Common myeloid progenitor, CD34-positive (primary cell): ENCODE data around the gene ANXA9.

Source experiments
- CTCF ChIA-PET: fragments of 350-600 bp; sonication (Branson Sonifier 250); formaldehyde crosslinking; loops from one replicate; lab custom pipeline; 2021; ENCODE audit warnings: antibody characterized with exemption; lab: Charles Lee
- POLR2A ChIA-PET: fragments of 350-600 bp; sonication (Branson Sonifier 250); formaldehyde crosslinking; loops from one replicate; lab custom pipeline; 2021; ENCODE audit warnings: antibody characterized with exemption; lab: Charles Lee
- DNase-seq, 3 donors: peaks; one replicate each; pipeline versions ENCODE4 v3.0.0 to v3.0.0-alpha.2; 2013
- H3K27ac ChIP-seq, 2 experiments: 1 replicate in 1 of 2; 2 replicates in 1 of 2; pipeline ENCODE4 v1.7.0; 2013; ENCODE audit warnings: inconsistent platforms in 2 of 2, low read length in 2 of 2, mild to moderate bottlenecking in 2 of 2, low read depth in 1 of 2, moderate library complexity in 1 of 2; ENCODE audit not compliant: severe bottlenecking in 2 of 2, insufficient read depth in 1 of 2, poor library complexity in 1 of 2
- H3K27me3 ChIP-seq, 5 experiments: replicated peaks in 2 of 5; 1 replicate in 3 of 5; 2 replicates in 2 of 5; pipeline versions ENCODE4 v1.6.1 to v1.7.0; 2013; ENCODE audit warnings: low read length in 4 of 5, mild to moderate bottlenecking in 2 of 5, moderate library complexity in 2 of 5, inconsistent platforms in 1 of 5; ENCODE audit not compliant: insufficient read depth in 5 of 5, control insufficient read depth in 4 of 5
- H3K36me3 ChIP-seq, 4 experiments: 1 replicate in 2 of 4; 2 replicates in 2 of 4; pipeline versions ENCODE4 v1.6.1 to v1.7.0; 2013; ENCODE audit warnings: low read length in 3 of 4, control low read depth in 1 of 4, mild to moderate bottlenecking in 1 of 4; ENCODE audit not compliant: control insufficient read depth in 4 of 4, insufficient read depth in 4 of 4
- H3K4me1 ChIP-seq, 4 experiments: 1 replicate in 3 of 4; 2 replicates in 1 of 4; pipeline versions ENCODE4 v1.6.1 to v1.7.1; 2013; ENCODE audit warnings: low read length in 3 of 4, mild to moderate bottlenecking in 3 of 4, control low read depth in 1 of 4, inconsistent platforms in 1 of 4, moderate library complexity in 1 of 4; ENCODE audit not compliant: control insufficient read depth in 4 of 4, insufficient read depth in 4 of 4; ENCODE audit errors: control extremely low read depth in 1 of 4
- H3K4me3 ChIP-seq, 7 experiments: 1 replicate in 4 of 7; 2 replicates in 3 of 7; pipeline versions ENCODE4 v1.5.1 to v1.7.0; 2013; ENCODE audit warnings: mild to moderate bottlenecking in 7 of 7, low read length in 6 of 7, moderate library complexity in 6 of 7, inconsistent platforms in 2 of 7, low read depth in 2 of 7, control low read depth in 1 of 7; ENCODE audit not compliant: insufficient read depth in 4 of 7, control insufficient read depth in 1 of 7; ENCODE audit errors: extremely low read depth in 1 of 7
- H3K9me3 ChIP-seq, 5 experiments: 1 replicate in 4 of 5; 2 replicates in 1 of 5; pipeline versions ENCODE4 v1.6.1 to v1.7.1; 2013; ENCODE audit warnings: low read length in 4 of 5, mild to moderate bottlenecking in 2 of 5, inconsistent platforms in 1 of 5, low read depth in 1 of 5, moderate library complexity in 1 of 5; ENCODE audit not compliant: control insufficient read depth in 4 of 5, insufficient read depth in 2 of 5; ENCODE audit errors: control extremely low read depth in 1 of 5
- WGBS: methylation state at CpG from one replicate; pipeline ENCODE4 v1.1.5; 2013; ENCODE audit not compliant: insufficient coverage; 5-methylcytosine and 5-hydroxymethylcytosine counted together

Gene ANXA9

GRCh38 chr1:150968491-150968890, 13.6 kb upstream of the ANXA9 start:
- ChIA-PET POLR2A (no interaction called here), CTCF (interaction anchor here (1.3 to 6.4 kb wide), 2 partner anchors 11 to 36 kb away, joined by 3 to 47 read pairs; partner anchors contain the start of gene ANXA9)

GRCh38 chr1:150969626-150970025, 12.5 kb upstream of the ANXA9 start:
- POLR2A ChIA-PET, result interaction anchor here (0.7 kb wide), 1 partner anchor 30 kb away, joined by 3 read pairs; no protein-coding TSS in a partner anchor
- CTCF ChIA-PET, result interaction anchor here (2.2 to 6.4 kb wide), 2 partner anchors 10 to 11 kb away, joined by 6 to 47 read pairs; partner anchors contain the start of gene ANXA9

More at GRCh38 chr1:150968491-150968890, 13.6 kb upstream of the ANXA9 start:
- Histone ChIP-seq H3K4me1 (peaks cover 8 to 35% (median 29%) of the 10 kb centered on the region in 4 experiments), H3K27me3 (no peaks in the 10 kb centered on the region), H3K9me3 (no peaks in the 10 kb centered on the region), H3K27ac (no peak overlapping the region), H3K4me3 (no peak overlapping the region), H3K36me3 (peaks cover 19 to 75% (median 46%) of the 10 kb centered on the region in 4 experiments)
- WGBS, result 96% methylated on average over 3 of the region's 4 CpGs
- DNase-seq, result no peak

DNA sequence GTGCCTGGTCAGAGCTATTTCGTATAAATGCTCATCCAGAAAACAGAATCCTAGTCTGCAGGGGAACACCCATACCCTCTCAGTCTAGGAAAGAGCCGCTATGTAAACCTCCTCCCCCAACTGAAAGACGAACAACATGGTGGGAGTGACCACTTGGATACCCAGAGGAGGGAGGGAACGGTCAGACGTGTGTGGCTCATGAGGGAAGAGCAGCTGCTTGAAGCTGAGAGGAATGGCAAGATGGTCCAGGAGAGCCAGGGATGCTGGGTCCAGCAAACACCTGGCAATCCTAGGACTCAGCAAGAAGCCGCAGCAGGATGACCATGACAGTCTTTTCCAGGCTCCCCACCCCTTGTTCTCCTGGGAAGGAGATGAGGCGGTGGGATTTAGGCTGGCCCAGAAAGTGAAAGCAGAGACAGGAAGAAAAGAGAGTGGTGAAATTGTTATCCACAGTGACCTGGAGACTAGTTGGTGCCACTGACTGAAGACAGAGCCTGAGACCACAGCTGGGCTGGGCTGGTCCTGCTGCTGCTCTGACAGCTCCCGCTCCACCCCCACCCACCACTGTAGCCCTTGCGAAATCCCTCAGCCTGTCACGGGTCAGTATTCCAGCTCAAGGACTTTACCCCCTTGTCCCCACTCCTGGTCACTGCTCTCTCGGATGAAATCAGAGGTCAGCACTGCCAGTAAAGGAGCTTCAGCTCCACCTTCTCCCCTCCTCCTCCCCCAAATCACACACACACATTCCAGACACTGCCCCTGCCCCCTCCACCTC, 11.1 kb upstream of the ANXA9 start:
- Histone ChIP-seq H3K27ac (peak overlapping the region in 1 of 2 experiments; percentile 21), H3K36me3 (peaks cover 13 to 54% (median 29%) of the 10 kb centered on the region in 4 experiments), H3K4me1 (peaks cover 8 to 51% (median 39%) of the 10 kb centered on the region in 4 experiments), H3K4me3 (no peak overlapping the region), H3K9me3 (no peaks in the 10 kb centered on the region), H3K27me3 (no peaks in the 10 kb centered on the region)
- ChIA-PET POLR2A (no interaction called here), CTCF (interaction anchor here (0.6 to 6.4 kb wide), 7 partner anchors 8 to 35 kb away, joined by 3 to 47 read pairs (median 4); partner anchors contain the start of gene ANXA9)
- no peak for DNase-seq
- WGBS, result 93% methylated on average over 5 of the region's 11 CpGs

More at GRCh38 chr1:150969626-150970025, 12.5 kb upstream of the ANXA9 start:
- no peaks in the 10 kb centered on the region for H3K9me3 ChIP-seq
- WGBS, result 100% methylated on average over 1 of the region's 3 CpGs
- H3K27ac ChIP-seq, result no peak overlapping the region
- H3K4me3 ChIP-seq, result no peak overlapping the region
- no peaks in the 10 kb centered on the region for H3K27me3 ChIP-seq
- peaks cover 8 to 38% (median 32%) of the 10 kb centered on the region in 4 experiments for H3K4me1 ChIP-seq
- DNase-seq, result no peak
- peaks cover 15 to 64% (median 36%) of the 10 kb centered on the region in 4 experiments for H3K36me3 ChIP-seq

GRCh38 chr1:150971583-150972416, 10.3 kb upstream of the ANXA9 start:
- Histone ChIP-seq H3K27me3 (no peaks in the 10 kb centered on the region), H3K9me3 (no peaks in the 10 kb centered on the region), H3K4me1 (peaks cover 12 to 59% (median 47%) of the 10 kb centered on the region in 4 experiments), H3K36me3 (peaks cover 8 to 46% (median 21%) of the 10 kb centered on the region in 4 experiments), H3K27ac (no peak overlapping the region), H3K4me3 (peak overlapping the region in 4 of 7 experiments; percentile 3 to 95 (median 92))
- DNase-seq, result peak in 2 of 3 donors; percentile 38 to 47
- 90% methylated on average over 4 of the region's 6 CpGs for WGBS
- CTCF ChIA-PET, result interaction anchor here (1.0 to 2.2 kb wide), 4 partner anchors 9 to 24 kb away, joined by 3 to 6 read pairs (median 4); no protein-coding TSS in a partner anchor
- POLR2A ChIA-PET, result no interaction called here

- ChIA-PET CTCF (interaction anchor here (1.1 to 1.5 kb wide), 2 partner anchors 9 to 20 kb away, joined by 3 to 4 read pairs; no protein-coding TSS in a partner anchor), POLR2A (no interaction called here)
- Histone ChIP-seq H3K27ac (peak overlapping the region in 1 of 2 experiments; percentile 91), H3K9me3 (no peaks in the 10 kb centered on the region), H3K4me1 (peaks cover 16 to 66% (median 54%) of the 10 kb centered on the region in 4 experiments), H3K36me3 (peaks cover 3 to 39% (median 15%) of the 10 kb centered on the region in 4 experiments), H3K27me3 (no peaks in the 10 kb centered on the region), H3K4me3 (peak overlapping the region in 5 of 7 experiments; percentile 79 to 95 (median 92))
- 97% methylated on average over 3 of the region's 4 CpGs for WGBS
- DNase-seq, result no peak
These were observed 9.6 kb upstream of the ANXA9 start for GRCh38 chr1:150972417-150972940.

DNA sequence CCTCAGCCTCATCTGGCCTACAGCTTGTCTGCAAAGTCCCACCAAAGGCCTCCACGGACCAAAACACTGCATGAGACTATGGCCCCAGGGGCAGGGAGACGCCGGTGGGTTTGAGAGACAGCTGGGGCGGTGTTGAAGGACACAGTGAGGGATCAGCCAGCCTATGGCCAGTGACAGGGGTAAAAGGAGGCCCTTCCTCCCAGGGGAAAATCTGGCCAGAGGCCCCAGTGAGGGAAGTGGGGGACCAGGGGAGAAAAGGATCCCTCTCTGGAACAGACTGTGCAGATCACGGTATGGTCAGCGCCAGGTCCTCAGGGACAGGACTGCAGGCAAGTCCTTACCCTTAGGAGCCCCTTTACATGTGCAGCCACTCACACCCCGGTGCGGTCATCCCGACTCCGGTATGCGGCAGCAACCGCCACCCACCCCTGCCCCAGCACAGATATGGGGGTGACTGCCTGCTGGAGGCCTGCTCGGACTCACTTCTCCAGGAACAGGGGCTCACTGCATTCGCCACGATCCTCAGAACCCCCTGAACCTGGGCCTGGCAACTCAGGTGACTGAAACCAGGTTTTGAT, 8.7 kb upstream of the ANXA9 start:
- Histone ChIP-seq H3K36me3 (peaks cover 0 to 30% (median 6%) of the 10 kb centered on the region in 4 experiments), H3K9me3 (no peaks in the 10 kb centered on the region), H3K27ac (peak overlapping the region; percentile 78 to 91), H3K27me3 (no peaks in the 10 kb centered on the region), H3K4me3 (peak overlapping the region; percentile 39 to 95 (median 87)), H3K4me1 (peaks cover 22 to 74% (median 63%) of the 10 kb centered on the region in 4 experiments)
- POLR2A ChIA-PET, result interaction anchor here (0.5 to 1.3 kb wide), 5 partner anchors 10 to 72 kb away, joined by 3 to 7 read pairs (median 4); partner anchors contain the start of gene MINDY1
- peak in 2 of 3 donors; percentile 18 to 27 for DNase-seq
- WGBS, result 32% methylated on average over 10 of the region's 15 CpGs
- CTCF ChIA-PET, result interaction anchor here (0.8 to 1.5 kb wide), 6 partner anchors 10 to 39 kb away, joined by 3 to 4 read pairs (median 3); no protein-coding TSS in a partner anchor
